Natural killer cell treated with Interleukin-12 subunit alpha and Interleukin-12 subunit beta and Interleukin-15 and Interleukin-18, amount 100 ng/mL, for 72 hours (primary cell): ENCODE results near the gene ZFP90. TPM values are rescaled to one million over a fixed set of nuclear protein-coding genes. Genes with fewer than 3 reads are reported as not detected.

ENCODE experiments used
- total RNA-seq, 2 donors: library from RNA; stranded (reverse); gene quantifications; one replicate each; pipeline ENCODE4 v1.2.3, GENCODE V29; 2022

Gene ZFP90
- total RNA-seq, 2 donors from 2014 or later: 21.5 to 29.8 TPM

Other genes starting within 250 kb of the ZFP90 start
- 10 to 100 TPM; 25.8 to 27.9 TPM for gene SLC7A6OS, start 228.3 kb upstream of the ZFP90 start, total RNA-seq
- 10 to 100 TPM; 45.7 to 90.9 TPM for gene PRMT7, start 228.3 kb upstream of the ZFP90 start, total RNA-seq
- 1 to 10 TPM in 1 of 2 donors, under 1 TPM in 1; 0.26 to 1.9 TPM for gene SMPD3, start 90.8 kb upstream of the ZFP90 start, total RNA-seq
- 1 to 10 TPM in 1 of 2 donors, under 1 TPM in 1; 0.88 to 2.3 TPM for gene CDH3, start 106.0 kb downstream of the ZFP90 start, total RNA-seq
- under 1 TPM; 0.38 to 0.59 TPM for gene CDH1, start 198.0 kb downstream of the ZFP90 start, total RNA-seq